Kidney (tissue), 14 donors: ENCODE results near the gene NDUFS6. TPM values are rescaled to one million over a fixed set of nuclear protein-coding genes. Genes with fewer than 3 reads are reported as not detected.
A peak's percentile ranks its signal among the peaks of the same experiment; 100 is the strongest.

Experiments
- DNase-seq, 5 donors: peaks; one replicate each; pipeline ENCODE4 v3.0.0-alpha.2; 2013 to 2020
- FAIRE-seq: peaks from 2 replicates; lab custom pipeline; 2012; peaks lifted over from hg19 to GRCh38; lab: Jason Lieb, UNC
- H3K27ac ChIP-seq, 2 donors: one replicate each; pipeline ENCODE4 v1.7.0; 2013; ENCODE audit warnings: low read depth in 2 of 2, low read length in 2 of 2, inconsistent platforms in 1 of 2
- H3K27me3 ChIP-seq: one replicate; pipeline ENCODE4 v1.7.1; 2013; ENCODE audit warnings: low read length, inconsistent platforms; ENCODE audit not compliant: control insufficient read depth, insufficient read depth
- H3K36me3 ChIP-seq, 3 donors: one replicate each; pipeline versions ENCODE4 v1.7.0 to v1.7.1; 2013; ENCODE audit warnings: low read length in 3 of 3, control low read depth in 1 of 3, inconsistent platforms in 1 of 3; ENCODE audit not compliant: insufficient read depth in 3 of 3, control insufficient read depth in 2 of 3
- H3K4me1 ChIP-seq, 3 donors: one replicate each; pipeline versions ENCODE4 v1.7.0 to v1.7.1; 2013; ENCODE audit warnings: low read length in 3 of 3, inconsistent platforms in 1 of 3, low read depth in 1 of 3; ENCODE audit not compliant: control insufficient read depth in 2 of 3, insufficient read depth in 2 of 3
- H3K4me3 ChIP-seq, 3 donors: one replicate each; pipeline versions ENCODE4 v1.7.0 to v1.8.1; 2013; ENCODE audit warnings: low read length in 3 of 3, control low read depth in 1 of 3, inconsistent platforms in 1 of 3
- H3K9ac ChIP-seq, 3 donors: one replicate each; pipeline versions ENCODE4 v1.7.0 to v1.7.1; 2013; ENCODE audit warnings: low read length in 3 of 3, control low read depth in 1 of 3, inconsistent platforms in 1 of 3
- H3K9me3 ChIP-seq, 3 donors: one replicate each; pipeline versions ENCODE4 v1.7.0 to v1.7.1; 2013; ENCODE audit warnings: low read length in 3 of 3, control low read depth in 1 of 3, inconsistent platforms in 1 of 3; ENCODE audit not compliant: control insufficient read depth in 2 of 3, insufficient read depth in 1 of 3
- CTCF ChIP-seq: IDR thresholded peaks from 3 replicates; pipeline ENCODE4 v1.5.1; 2012; ENCODE audit warnings: mild to moderate bottlenecking, moderate library complexity, borderline replicate concordance; ENCODE audit not compliant: insufficient read depth; ENCODE audit errors: extremely low read depth
- intact Hi-C: fragments of 100-400 bp; cut with DNase I; formaldehyde crosslinking; loops from one replicate; pipeline ENCODE4 v1.11.1; 2022
- polyA plus RNA-seq: library from polyadenylated mRNA; stranded (reverse); fragments of 350-450 nt; fragmentation: Illumina TruSeq; extraction: RNeasy Lipid Tissue Mini Kit (QIAGEN cat#74804); gene quantifications from one replicate; pipeline ENCODE4 v1.2.3, GENCODE V29; 2014; ENCODE audit warnings: low read depth, low replicate concordance; ENCODE audit not compliant: insufficient read depth
- total RNA-seq: library from RNA; stranded (reverse); fragmentation: NEBNext Ultra II Directional; extraction: Animal tissue kit (Norgen Biotek cat#: 25700); gene quantifications from one replicate; pipeline ENCODE4 v1.2.1, GENCODE V29; 2021
- donor health status: control.
- donor health status: control.
- donor health status: control.
- donor health status: control.
- donor health status: control.
- donor health status: DM: yes; HTN: yes; CAD: no.
- donor health status: Normal renal cell carcinoma (clear cell type).

Gene NDUFS6
- total and polyA plus RNA-seq, 2 donors from 2014 or later: 31.1 to 164 TPM

- no peak overlapping the region for H3K4me3 ChIP-seq
- DNase-seq (peak; percentile 51 to 78 (median 68)), FAIRE-seq (no peak)
- no peak overlapping the region for H3K9ac ChIP-seq
- no peaks in the 10 kb centered on the region for H3K4me1 ChIP-seq
- TF ChIP-seq CTCF: peak; percentile 40
- no peaks in the 10 kb centered on the region for H3K36me3 ChIP-seq
- H3K27me3 ChIP-seq: peaks cover 3% of the 10 kb centered on the region
- no peak overlapping the region for H3K27ac ChIP-seq
- intact Hi-C loops: no loop called here
- no peaks in the 10 kb centered on the region for H3K9me3 ChIP-seq
These were observed 37.7 kb upstream of the NDUFS6 start for GRCh38 chr5:1763548-1763911.

DNA sequence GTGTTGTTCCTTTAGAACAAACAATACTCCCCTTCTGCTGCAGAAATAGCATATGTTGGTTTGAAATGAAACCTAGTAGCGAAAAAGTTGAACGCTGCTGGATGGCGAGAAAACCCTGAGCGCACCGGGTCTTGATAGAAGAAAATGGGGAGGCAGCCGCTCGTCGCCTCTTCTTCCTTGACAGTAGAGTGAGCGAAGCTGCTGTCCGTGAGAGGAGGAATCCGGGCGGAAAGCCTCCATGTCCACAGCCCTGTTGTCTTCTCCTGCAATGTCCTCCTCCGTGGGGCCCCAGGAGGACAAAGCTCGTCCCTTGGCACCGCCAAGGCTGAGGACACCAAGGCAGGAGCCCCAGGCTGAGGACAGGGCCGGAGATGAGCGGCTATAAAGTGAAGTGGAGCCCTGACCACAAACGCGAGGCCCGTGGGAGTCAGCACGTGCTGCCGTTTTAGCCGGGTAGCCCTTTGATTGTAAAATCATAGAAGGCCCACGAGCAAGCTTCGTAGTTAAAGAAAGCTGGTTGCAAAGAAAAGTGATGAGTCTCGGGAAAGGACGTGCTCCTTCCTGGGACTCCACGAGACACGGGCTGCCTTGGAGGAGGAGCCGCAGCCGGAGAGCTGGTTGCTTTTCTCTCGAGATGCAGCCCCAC is 37.1 kb upstream of the NDUFS6 start:
- Histone ChIP-seq H3K27me3 (peaks cover 3% of the 10 kb centered on the region), H3K27ac (no peak overlapping the region), H3K4me1 (no peaks in the 10 kb centered on the region), H3K9me3 (no peaks in the 10 kb centered on the region), H3K4me3 (no peak overlapping the region), H3K9ac (no peak overlapping the region), H3K36me3 (no peaks in the 10 kb centered on the region)
- intact Hi-C loops: no loop called here
- DNase-seq (peak in 3 of 5 donors; percentile 10 to 64 (median 27)), FAIRE-seq (no peak)
- no peak for TF ChIP-seq CTCF

DNA sequence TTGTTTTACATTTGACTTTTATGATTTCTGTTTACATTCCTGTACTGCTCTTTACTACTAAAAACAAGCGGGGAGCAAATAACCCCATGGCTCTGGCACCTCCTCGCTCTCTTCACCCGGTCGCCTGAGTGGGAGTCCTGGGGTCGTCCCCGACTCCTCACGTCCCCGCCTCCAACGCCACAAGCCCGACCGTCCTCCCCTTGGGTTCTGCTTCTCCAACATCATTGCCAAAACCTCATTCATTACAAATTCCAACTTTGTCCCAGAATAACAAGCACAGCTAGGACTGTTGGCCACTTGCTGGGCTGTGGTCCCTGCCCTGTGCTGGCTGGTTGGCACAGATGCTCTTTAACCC is 36.6 kb upstream of the NDUFS6 start:
- H3K27ac ChIP-seq: no peak overlapping the region
- H3K36me3 ChIP-seq: no peaks in the 10 kb centered on the region
- intact Hi-C loops: no loop called here
- FAIRE-seq: no peak
- no peaks in the 10 kb centered on the region for H3K9me3 ChIP-seq
- H3K27me3 ChIP-seq: peaks cover 3% of the 10 kb centered on the region
- H3K4me1 ChIP-seq: no peaks in the 10 kb centered on the region
- no peak overlapping the region for H3K9ac ChIP-seq
- no peak overlapping the region for H3K4me3 ChIP-seq
- TF ChIP-seq CTCF: no peak
- peak in 2 of 5 donors; percentile 15 to 33 for DNase-seq
